ENCODE results near the gene GOSR2. TPM values are rescaled to one million over a fixed set of nuclear protein-coding genes. Genes with fewer than 3 reads are reported as not detected.

GOSR2 gene
- total and polyA plus RNA-seq, 2 of the 4 experiments (the other 2 are of a cell fraction), result 63.4 to 75.6 TPM

GRCh38 chr17:46948544-46948943, 25.6 kb downstream of the GOSR2 start:
- H3K56ac ChIP-seq (ENCODE audit: extremely low read depth, insufficient read depth, low read length), result no peak overlapping the region
- H3K14ac ChIP-seq (replicated peaks; ENCODE audit: low read depth, low read length), result no peak overlapping the region
- H2BK15ac ChIP-seq (ENCODE audit: low read depth, low read length), result no peak overlapping the region
- no peak overlapping the region for H4K8ac ChIP-seq (ENCODE audit: low read depth in 2 of 2, low read length in 2 of 2)
- H3K27me3 ChIP-seq (ENCODE audit: control insufficient read depth, insufficient read depth, low read length), result no peaks in the 10 kb centered on the region; the same call in 1 of the 2 replicates
- CTCF ChIA-PET, result no interaction called here
- no peak overlapping the region for H3K4me3 ChIP-seq (ENCODE audit: insufficient read depth, low read depth, low read length)
- intact Hi-C loops (cut with micrococcal nuclease), result no loop called here
- DNase-seq, result no peak
- TF ChIP-seq BHLHE40 (IDR thresholded peaks at IDR 0.05; ENCODE audit: low read depth, low read length) (no peak), RAD21 (IDR thresholded peaks at IDR 0.05; ENCODE audit: low read length) (no peak), POLR2A (IDR thresholded peaks at IDR 0.05; ENCODE audit: low read depth, low read length) (no peak), MXI1 (IDR thresholded peaks at IDR 0.05; ENCODE audit: borderline replicate concordance, low read depth, low read length) (no peak), SMC3 (IDR thresholded peaks at IDR 0.05; ENCODE audit: low read depth, low read length) (no peak), MAZ (IDR thresholded peaks at IDR 0.05; ENCODE audit: borderline replicate concordance, low read depth, low read length) (no peak), MAFK (IDR thresholded peaks at IDR 0.05; ENCODE audit: low read depth, low read length) (no peak), CTCF (conservative IDR thresholded peaks at IDR 0.05; ENCODE audit: low read depth, low read length) (no peak)
- WGBS, 2 experiments (ENCODE audit: extremely low coverage in 2 of 2, insufficient read length in 1 of 2), result 86% methylated on average over 3 of the region's 5 CpGs; no CpG with 5 or more reads in 1 of the 2 experiments
- no peak overlapping the region for H2AK5ac ChIP-seq (ENCODE audit: low read depth, low read length)
- H3K23ac ChIP-seq (ENCODE audit: low read depth, low read length), result no peak overlapping the region
- dilution Hi-C loops (cut with HindIII; ENCODE audit: low sequenced_read_pairs, unreplicated experiment), result no loop called here
- POLR2A ChIA-PET (ENCODE audit: unreplicated experiment), result no interaction called here
- no peak overlapping the region for H3K9ac ChIP-seq (ENCODE audit: low read depth, low read length)
- no peak overlapping the region for H3K27ac ChIP-seq (ENCODE audit: insufficient read depth, low read length)
- H4K20me1 ChIP-seq (ENCODE audit: insufficient read depth, low read length), result peaks cover 18% of the 10 kb centered on the region
- H2BK20ac ChIP-seq (ENCODE audit: low read depth, low read length), result no peak overlapping the region
- in situ Hi-C loops (cut with MboI; ENCODE audit: low sequenced_read_pairs), result loop anchor here (5.0 kb wide), 1 partner anchor 54 kb away; no protein-coding TSS in a partner anchor
- no peak overlapping the region for H4K91ac ChIP-seq (ENCODE audit: insufficient read depth, low read depth, low read length)
- no peak overlapping the region for H2AK9ac ChIP-seq (replicated peaks; ENCODE audit: low read depth, low read length, poor library complexity)
- H2BK120ac ChIP-seq (ENCODE audit: low read depth, low read length), result no peak overlapping the region
- no peak overlapping the region for H2AFZ ChIP-seq (replicated peaks; ENCODE audit: low read length, poor library complexity)
- no peaks in the 10 kb centered on the region for H3K9me3 ChIP-seq (ENCODE audit: control insufficient read depth, insufficient read depth, low read length)
- H3K18ac ChIP-seq (ENCODE audit: low read depth, low read length), result no peak overlapping the region
- H3K4me1 ChIP-seq (ENCODE audit: control insufficient read depth, insufficient read depth, low read length), result peaks cover 8% of the 10 kb centered on the region
- ATAC-seq (ENCODE audit: low read depth), result no peak
- no peaks in the 10 kb centered on the region for H3K79me1 ChIP-seq (ENCODE audit: low read depth in 1 of 2, low read length in 2 of 2)
- no peak overlapping the region for H2BK5ac ChIP-seq (ENCODE audit: low read depth, low read length, poor library complexity, severe bottlenecking)
- no peak overlapping the region for H4K5ac ChIP-seq (ENCODE audit: low read depth, low read length)
- no peak overlapping the region for H3K4ac ChIP-seq (ENCODE audit: low read depth, low read length)
- no peak overlapping the region for H3K4me2 ChIP-seq (ENCODE audit: low read depth, low read length)
- H3K36me3 ChIP-seq (ENCODE audit: control insufficient read depth, insufficient read depth, low read length), result no peaks in the 10 kb centered on the region
- BruUV-seq (replicated peaks), result no TSS peak
- peaks cover 2% of the 10 kb centered on the region; the same call in 1 of the 2 replicates for H3K9me1 ChIP-seq (ENCODE audit: insufficient read depth, low read length)
